Heart left ventricle (tissue), 13 donors: Measurements from ENCODE around the gene OSBPL9.

Experiments used
- CTCF ChIP-seq, 12 donors: fragments of 200-600 bp; sonication (generic) in 4 of 12; IDR thresholded peaks; one replicate each; pipeline versions ENCODE4 v1.5.0 to v1.8.0; 2018 to 2022; ENCODE audit warnings: antibody characterized with exemption in 12 of 12, mild to moderate bottlenecking in 5 of 12
- POLR2A ChIP-seq, 2 donors: fragments of 450-650 bp; IDR thresholded peaks; one replicate each; pipeline ENCODE4 v1.6.1; 2017; ENCODE audit warnings: antibody characterized with exemption in 2 of 2, mild to moderate bottlenecking in 2 of 2, moderate library complexity in 2 of 2
- donor health status: ischemic (EF 13 %, LVEDD 7.1; RV severe dilation, severe dysfunction).
- donor health status: DM: no; HTN: yes; CAD: no.
- donor health status: DM: no; HTN: no; CAD: no.
- donor health status: ischemic (EF 25% LVEDD 6.9; RV normal size, moderate dysfunction).
- donor health status: ischemic (EF 25% LVEDD 5.7; RV mildly dilated, moderate dysfunction).
- donor health status: ischemic (EF 35%, LVEDD 5.7; RV mildly dilated, moderate dysfunction).
- donor health status: nonischemic (EF 11% LVEDD 7.7; RV severe dilation, severe dysfunction).
- donor health status: DM: yes; HTN: yes; CAD: no.
- donor health status: PGD.
- donor health status: ischemic (EF 29% LVEDD 5.4; RV normal size, mild dysfunction).
- donor health status: nonischemic (EF 23%, LVEDD 6.1; RV moderate dilation, normal function).

GRCh38 chr1:51652599-51652998 is 35.7 kb downstream of the OSBPL9 start:
- TF ChIP-seq CTCF (IDR thresholded peaks at IDR 0.05) = no peak
- no peak for TF ChIP-seq POLR2A (IDR thresholded peaks at IDR 0.05)
